HG02571 (cell line): ENCODE data around the gene GADD45B.
A peak's percentile ranks its signal among the peaks of the same experiment; 100 is the strongest.
"Not testable (repeated sequence)": the region's sequence is repeated elsewhere in the genome, so short reads cannot be mapped to it uniquely, and the experiment has no call there.

ENCODE experiments used
- ATAC-seq: cut with Tn5 transposase; IDR thresholded peaks from one replicate; pipeline ENCODE4 v1.9.1; 2021; ENCODE audit warnings: mild to moderate bottlenecking, moderate library complexity; ENCODE audit not compliant: unreplicated experiment

Gene GADD45B

GRCh38 chr19:2468596-2468995 lies 7.3 kb upstream of the GADD45B start:
- ATAC-seq, result no peak

- ATAC-seq, result no peak
Measured at GRCh38 chr19:2469102-2469914, 6.6 kb upstream of the GADD45B start.

GRCh38 chr19:2469915-2470200 lies 6.1 kb upstream of the GADD45B start:
- not testable (repeated sequence) for ATAC-seq

GRCh38 chr19:2474232-2475017 lies 1.5 kb upstream of the GADD45B start:
- peak; percentile 30 for ATAC-seq

GRCh38 chr19:2475018-2475701 lies 767 bp upstream of the GADD45B start:
- peak; percentile 4 for ATAC-seq

GRCh38 chr19:2476451-2477140 lies 669 bp downstream of the GADD45B start:
- peak; percentile 10 for ATAC-seq

GRCh38 chr19:2477141-2477710 lies 1.3 kb downstream of the GADD45B start:
- ATAC-seq, result no peak

GRCh38 chr19:2477732-2478191 lies 1.8 kb downstream of the GADD45B start:
- ATAC-seq, result no peak

- ATAC-seq, result no peak
Measured at GRCh38 chr19:2478278-2478755, 2.4 kb downstream of the GADD45B start.

- ATAC-seq, result no peak
Measured at GRCh38 chr19:2478756-2479555, 3.0 kb downstream of the GADD45B start.

GRCh38 chr19:2479556-2480194 lies 3.7 kb downstream of the GADD45B start:
- ATAC-seq, result no peak

GRCh38 chr19:2481466-2481865 lies 5.5 kb downstream of the GADD45B start:
- ATAC-seq, result no peak

GRCh38 chr19:2482354-2483038 lies 6.6 kb downstream of the GADD45B start:
- no peak for ATAC-seq

- no peak for ATAC-seq
Measured at GRCh38 chr19:2483084-2483483, 7.2 kb downstream of the GADD45B start.

GRCh38 chr19:2483484-2484151 lies 7.7 kb downstream of the GADD45B start:
- ATAC-seq, result no peak

- ATAC-seq, result no peak
Measured at GRCh38 chr19:2484178-2484937, 8.4 kb downstream of the GADD45B start.

GRCh38 chr19:2485428-2485827 lies 9.5 kb downstream of the GADD45B start:
- no peak for ATAC-seq
